Measurements from ENCODE around the gene EYA3.
"Not testable (repeated sequence)": the region's sequence is repeated elsewhere in the genome, so short reads cannot be mapped to it uniquely, and the experiment has no call there.

Gene EYA3

GRCh38 chr1:28002600-28002999, 85.8 kb downstream of the EYA3 start:
- DNase-seq (ENCODE audit: low read depth): no peak
- TF ChIP-seq CTCF (IDR thresholded peaks at IDR 0.05; ENCODE audit: low read depth, low read length) (no peak), MYC (IDR thresholded peaks at IDR 0.05; ENCODE audit: low read depth, low read length) (no peak), POLR2A (IDR thresholded peaks at IDR 0.05; ENCODE audit: extremely low read depth, insufficient read length) (no peak)
- TF ChIP-seq, protein P1, sequence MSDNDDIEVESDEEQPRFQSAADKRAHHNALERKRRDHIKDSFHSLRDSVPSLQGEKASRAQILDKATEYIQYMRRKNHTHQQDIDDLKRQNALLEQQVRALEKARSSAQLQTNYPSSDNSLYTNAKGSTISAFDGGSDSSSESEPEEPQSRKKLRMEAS (IDR thresholded peaks at IDR 0.05; ENCODE audit: low read depth, low read length): no peak
- H3K4me3 ChIP-seq (ENCODE audit: low read depth, low read length): no peak overlapping the region

GRCh38 chr1:27999055-27999454, 89.4 kb downstream of the EYA3 start:
- no peak for DNase-seq (ENCODE audit: low read depth)
- no peak for TF ChIP-seq CTCF (IDR thresholded peaks at IDR 0.05; ENCODE audit: low read depth, low read length)
- TF ChIP-seq, protein P1 (IDR thresholded peaks at IDR 0.05; ENCODE audit: low read depth, low read length): no peak
- no peak for TF ChIP-seq POLR2A (IDR thresholded peaks at IDR 0.05; ENCODE audit: extremely low read depth, insufficient read length)
- no peak for TF ChIP-seq MYC (IDR thresholded peaks at IDR 0.05; ENCODE audit: low read depth, low read length)
- no peak overlapping the region for H3K4me3 ChIP-seq (ENCODE audit: low read depth, low read length)

- not testable (repeated sequence) for DNase-seq (ENCODE audit: low read depth); H3K4me3 ChIP-seq (ENCODE audit: low read depth, low read length)
Observed at GRCh38 chr1:27994526-27994925, 93.9 kb downstream of the EYA3 start.

GRCh38 chr1:27994060-27994459, 94.3 kb downstream of the EYA3 start:
- peak; percentile 12 for DNase-seq (ENCODE audit: low read depth)
- H3K4me3 ChIP-seq (ENCODE audit: low read depth, low read length): no peak overlapping the region
- TF ChIP-seq CTCF (IDR thresholded peaks at IDR 0.05; ENCODE audit: low read depth, low read length): no peak
- TF ChIP-seq MYC (IDR thresholded peaks at IDR 0.05; ENCODE audit: low read depth, low read length): no peak
- TF ChIP-seq, protein P1 (IDR thresholded peaks at IDR 0.05; ENCODE audit: low read depth, low read length): peak; percentile 35; the same call in 1 of the 2 replicates
- TF ChIP-seq POLR2A (IDR thresholded peaks at IDR 0.05; ENCODE audit: extremely low read depth, insufficient read length): no peak

- TF ChIP-seq, protein P1 (IDR thresholded peaks at IDR 0.05; ENCODE audit: low read depth, low read length): no peak
- TF ChIP-seq POLR2A (IDR thresholded peaks at IDR 0.05; ENCODE audit: extremely low read depth, insufficient read length): no peak
- no peak for TF ChIP-seq MYC (IDR thresholded peaks at IDR 0.05; ENCODE audit: low read depth, low read length)
- TF ChIP-seq CTCF (IDR thresholded peaks at IDR 0.05; ENCODE audit: low read depth, low read length): no peak
- no peak for DNase-seq (ENCODE audit: low read depth)
- H3K4me3 ChIP-seq (ENCODE audit: low read depth, low read length): no peak overlapping the region
Observed at GRCh38 chr1:27993241-27993640, 95.2 kb downstream of the EYA3 start.

- TF ChIP-seq, protein P1 (IDR thresholded peaks at IDR 0.05; ENCODE audit: low read depth, low read length): no peak
- TF ChIP-seq MYC (IDR thresholded peaks at IDR 0.05; ENCODE audit: low read depth, low read length) (no peak), CTCF (IDR thresholded peaks at IDR 0.05; ENCODE audit: low read depth, low read length) (no peak), POLR2A (IDR thresholded peaks at IDR 0.05; ENCODE audit: extremely low read depth, insufficient read length) (no peak)
- no peak overlapping the region for H3K4me3 ChIP-seq (ENCODE audit: low read depth, low read length)
- peak; percentile 5 for DNase-seq (ENCODE audit: low read depth)
Observed at GRCh38 chr1:27992276-27992675, 96.1 kb downstream of the EYA3 start.
